ENCODE measurements around the gene INTS6L.

- TF ChIP-seq CTCF (IDR thresholded peaks at IDR 0.05) = no peak
- TF ChIP-seq POLR2A (IDR thresholded peaks at IDR 0.05) = no peak
Measured at GRCh38 chrX:135498236-135498635, 22.2 kb upstream of the INTS6L start.
